Head of caudate nucleus (tissue), 42 donors: Measurements from ENCODE around the gene UBQLN4.
A peak's percentile ranks its signal among the peaks of the same experiment; 100 is the strongest.

Experiments used
- DNase-seq, 42 donors: peaks; one replicate each; pipeline versions ENCODE4 v3.0.0 to v3.0.0-alpha.2; 2020 to 2021; ENCODE audit warnings: mixed read lengths in 7 of 42
- intact Hi-C: fragments of 100-400 bp; cut with DNase I; formaldehyde crosslinking; loops from one replicate; pipeline ENCODE4 v1.15.0; 2022

The UBQLN4 gene

GRCh38 chr1:155993595-155993994 lies 60.0 kb downstream of the UBQLN4 start:
- intact Hi-C loops, result no loop called here

GRCh38 chr1:155990005-155990739 lies 63.4 kb downstream of the UBQLN4 start:
- intact Hi-C loops, result no loop called here
- DNase-seq, result peak in 5 of 42 donors; percentile 19 to 56 (median 35)

More at GRCh38 chr1:155993595-155993994, 60.0 kb downstream of the UBQLN4 start:
- no peak for DNase-seq

GRCh38 chr1:155989242-155990004 lies 64.2 kb downstream of the UBQLN4 start:
- DNase-seq, result peak; percentile 70 to 93 (median 85)
- intact Hi-C loops, result loop anchor here (2.0 to 10.0 kb wide), 2 partner anchors 55 to 65 kb away; partner anchors contain the start of genes KHDC4, LAMTOR2 and UBQLN4
